K562 (cell line): ENCODE measurements around the gene BTBD16. TPM values are rescaled to one million over a fixed set of nuclear protein-coding genes. Genes with fewer than 3 reads are reported as not detected.
A peak's percentile ranks its signal among the peaks of the same experiment; 100 is the strongest.

Experiments used
- ATAC-seq: fragments of 200-7000 bp; cut with Tn5 transposase; 3 replicates; pipeline ENCODE4 v1.9.1; 2020; ENCODE audit warnings: moderate library complexity
- BruUV-seq: library from RNA; stranded (reverse); fragments of 400-500 nt; replicated peaks from 2 replicates; lab custom pipeline; 2021; lab: Mats Ljungman, UMichigan
- CTCF ChIA-PET: fragments of 300-600 bp; formaldehyde crosslinking; extraction: SDS; loops from one replicate; lab custom pipeline; 2021; ENCODE audit warnings: low intra/inter-chr PET ratio; lab: Yijun Ruan, JAX
- POLR2A ChIA-PET: fragments of 300-600, 350-650 bp; sonication (Branson Sonifier 250); formaldehyde crosslinking; extraction: SDS; loops from one replicate; lab custom pipeline; 2021; ENCODE audit warnings: antibody characterized with exemption, inconsistent platforms; lab: Yijun Ruan, JAX
- DNase-seq, 4 experiments: peaks; one replicate each; pipeline versions ENCODE4 v3.0.0 to v3.0.0-alpha.2; 2011 to 2018; ENCODE audit warnings: low spot score in 3 of 4, mixed read lengths in 3 of 4; ENCODE audit errors: extremely low read depth in 1 of 4
- FAIRE-seq: peaks from 2 replicates; lab custom pipeline; 2011; peaks lifted over from hg19 to GRCh38; lab: Jason Lieb, UNC
- H2AFZ ChIP-seq: 2 replicates; pipeline ENCODE4 v1.6.0; 2011; ENCODE audit warnings: low read depth, low read length, control low read depth, inconsistent platforms
- H3K27ac ChIP-seq: fragments of 200-600 bp; 3 replicates; pipeline ENCODE4 v1.8.0; 2011; ENCODE audit warnings: low read depth, mild to moderate bottlenecking, control low read depth, inconsistent platforms, low read length, moderate library complexity, mixed read lengths; ENCODE audit errors: extremely low read depth
- H3K27me3 ChIP-seq, 2 experiments: fragments of 300-600 bp in 1 of 2; 2 replicates in 1 of 2; 3 replicates in 1 of 2; pipeline versions ENCODE4 v1.6.0 to v1.8.0; 2011; ENCODE audit warnings: inconsistent platforms in 2 of 2, low read length in 2 of 2, mild to moderate bottlenecking in 1 of 2, mixed read lengths in 1 of 2, moderate library complexity in 1 of 2; ENCODE audit not compliant: control insufficient read depth in 2 of 2, insufficient read depth in 2 of 2
- H3K36me3 ChIP-seq: fragments of 300-600 bp; 3 replicates; pipeline ENCODE4 v1.8.0; 2011; ENCODE audit warnings: mild to moderate bottlenecking, low read length, inconsistent platforms; ENCODE audit not compliant: control insufficient read depth, insufficient read depth
- H3K4me1 ChIP-seq, 2 experiments: fragments of 200-600 bp in 1 of 2; replicated peaks in 1 of 2; 2 replicates in 1 of 2; 3 replicates in 1 of 2; pipeline versions ENCODE4 v1.5.1 to v1.8.0; 2011; ENCODE audit warnings: inconsistent platforms in 2 of 2, low read length in 2 of 2, mild to moderate bottlenecking in 1 of 2, mixed read lengths in 1 of 2, moderate library complexity in 1 of 2; ENCODE audit not compliant: control insufficient read depth in 2 of 2, insufficient read depth in 2 of 2
- H3K4me2 ChIP-seq: 2 replicates; pipeline ENCODE4 v1.6.1; 2011; ENCODE audit warnings: low read length, control low read depth, inconsistent platforms, mixed read lengths; ENCODE audit not compliant: insufficient read depth
- H3K4me3 ChIP-seq: fragments of 200-600 bp; sonication (generic), shearing (Covaris generic); 2 replicates; pipeline ENCODE4 v1.5.1; 2016; ENCODE audit warnings: control low read depth, inconsistent platforms
- H3K79me2 ChIP-seq: fragments of 200-600 bp; 3 replicates; pipeline ENCODE4 v1.8.0; 2011; ENCODE audit warnings: low read length, inconsistent platforms; ENCODE audit not compliant: control insufficient read depth, insufficient read depth
- H3K9ac ChIP-seq, 2 experiments: 2 replicates each; pipeline versions ENCODE4 v1.6.0 to v1.6.1; 2011; ENCODE audit warnings: low read depth in 2 of 2, low read length in 2 of 2, control low read depth in 1 of 2, inconsistent platforms in 1 of 2, mild to moderate bottlenecking in 1 of 2, mixed read lengths in 1 of 2; ENCODE audit not compliant: insufficient read depth in 1 of 2
- H3K9me1 ChIP-seq: one replicate; pipeline ENCODE4 v1.6.0; 2011; ENCODE audit warnings: inconsistent platforms, mild to moderate bottlenecking, low read length, moderate library complexity; ENCODE audit not compliant: control insufficient read depth, insufficient read depth
- H3K9me3 ChIP-seq: replicated peaks from 2 replicates; pipeline ENCODE4 v1.5.1; 2011; ENCODE audit warnings: low read depth, low read length, inconsistent platforms; ENCODE audit not compliant: control insufficient read depth, insufficient read depth
- H4K20me1 ChIP-seq: replicated peaks from 2 replicates; pipeline ENCODE4 v1.6.1; 2011; ENCODE audit warnings: low read length, inconsistent platforms, mixed read lengths; ENCODE audit not compliant: control insufficient read depth, insufficient read depth
- EZH2 ChIP-seq: IDR thresholded peaks from 2 replicates; pipeline ENCODE4 v1.6.1; 2012; ENCODE audit warnings: low read depth, mild to moderate bottlenecking, inconsistent platforms, low read length, borderline replicate concordance
- HMG20B ChIP-seq: fragments of 250-450 bp; sonication (Bioruptor Pico); IDR thresholded peaks from 2 replicates; pipeline ENCODE4 v1.5.0; 2021; ENCODE audit warnings: mild to moderate bottlenecking
- POLR2B ChIP-seq: fragments of 450-650 bp; IDR thresholded peaks from 2 replicates; pipeline ENCODE4 v1.6.1; 2018; ENCODE audit warnings: low read depth; ENCODE audit not compliant: partially characterized antibody
- RBM25 ChIP-seq: fragments of 200-400 bp; formaldehyde crosslinking; IDR thresholded peaks from 2 replicates; pipeline ENCODE4 v1.6.1; 2018; ENCODE audit warnings: low read length, low read depth, moderate library complexity; ENCODE audit not compliant: severe bottlenecking
- SRSF3 ChIP-seq: fragments of 200-400 bp; formaldehyde crosslinking; IDR thresholded peaks from 2 replicates; pipeline ENCODE4 v1.6.1; 2016; ENCODE audit warnings: mild to moderate bottlenecking, low read length, moderate library complexity; ENCODE audit not compliant: insufficient read depth
- ZNF449 ChIP-seq: fragments of 250-450 bp; sonication (Bioruptor Pico); IDR thresholded peaks from 2 replicates; pipeline ENCODE4 v1.8.0; 2022; ENCODE audit warnings: moderate library complexity, mild to moderate bottlenecking, inconsistent platforms
- ZNF695 ChIP-seq: fragments of 450-650 bp; formaldehyde crosslinking; IDR thresholded peaks from 2 replicates; pipeline ENCODE4 v1.4.0; 2020; ENCODE audit warnings: mild to moderate bottlenecking, moderate library complexity
- WGBS: fragments of 100-300 bp; shearing (Covaris generic); methylation state at CpG from one replicate; pipeline ENCODE4 v1.1.6; 2016; ENCODE audit warnings: low coverage, mixed read lengths; ENCODE audit not compliant: insufficient coverage; ENCODE audit errors: missing lambda C conversion rate; 5-methylcytosine and 5-hydroxymethylcytosine counted together
- in situ Hi-C: fragments of 300-500 bp; cut with MboI; formaldehyde crosslinking; loops from 4 replicates; pipeline ENCODE4 v1.15.0; 2018; ENCODE audit warnings: inconsistent platforms, mixed read lengths
- intact Hi-C: fragments of 100-400 bp; cut with micrococcal nuclease; formaldehyde crosslinking; loops from 2 replicates; pipeline ENCODE4 v1.14.2; 2022
- polyA plus RNA-seq, 8 experiments: library from polyadenylated mRNA; depleted of rRNA in 4 of 8; stranded (reverse) in 5 of 8; unstranded in 3 of 8; fragments of >200 nt; fragmentation: Nextera tagmentation in 2 of 8; fragmentation: Illumina TruSeq in 1 of 8; extraction: Ambion mirVana in 2 of 8; extraction: Trizol in 1 of 8; gene quantifications; 2 replicates each; pipeline versions ENCODE4 v1.2.1 to v1.2.3, GENCODE V29; 2011 to 2014; ENCODE audit warnings: inconsistent platforms in 1 of 8, missing spikeins in 1 of 8
- total RNA-seq, 7 experiments: library from RNA; depleted of rRNA in 6 of 7; stranded (reverse); fragments of >200 nt in 6 of 7; fragmentation: Illumina TruSeq in 2 of 7; extraction: Trizol in 2 of 7; gene quantifications; 2 replicates each; pipeline versions ENCODE4 v1.2.1 to v1.2.3, GENCODE V29; 2011 to 2021; ENCODE audit warnings: low replicate concordance in 1 of 7

Gene BTBD16
- total and polyA plus RNA-seq, 9 of the 15 experiments (the other 6 are each of a cell fraction or from before 2014, with no cell fraction given), result 0.11 TPM; not detected in 8

- Histone ChIP-seq H3K79me2 (no peaks in the 10 kb centered on the region), H3K27me3 (no peaks in the 10 kb centered on the region; a peak in 1 of 5 replicates), H3K9ac (no peak overlapping the region), H3K9me1 (no peaks in the 10 kb centered on the region), H3K9me3 (no peaks in the 10 kb centered on the region), H3K4me1 (no peaks in the 10 kb centered on the region), H3K27ac (no peak overlapping the region), H3K4me3 (no peak overlapping the region), H2AFZ (no peak overlapping the region), H3K4me2 (no peak overlapping the region), H3K36me3 (no peaks in the 10 kb centered on the region), H4K20me1 (no peaks in the 10 kb centered on the region)
- no TSS peak for BruUV-seq
- DNase-seq (no peak), FAIRE-seq (no peak), ATAC-seq (no peak)
- TF ChIP-seq ZNF449 (no peak), SRSF3 (no peak), EZH2 (no peak), POLR2B (no peak), HMG20B (CRISPR knock-in tag) (no peak)
- POLR2A ChIA-PET, result no interaction called here
- WGBS, result 0% methylated on average over 4 of the region's 4 CpGs
- in situ Hi-C loops (no loop called here), intact Hi-C loops (no loop called here)
- CTCF ChIA-PET, result no interaction called here
Measured at GRCh38 chr10:122259075-122259466, 12.0 kb upstream of the BTBD16 start.

GRCh38 chr10:122261584-122261983 lies 9.5 kb upstream of the BTBD16 start:
- no peaks in the 10 kb centered on the region for H3K9me3 ChIP-seq
- DNase-seq (no peak), FAIRE-seq (no peak), ATAC-seq (no peak)
- ChIA-PET POLR2A (no interaction called here), CTCF (no interaction called here)
- H2AFZ ChIP-seq, result no peak overlapping the region
- BruUV-seq, result no TSS peak
- H4K20me1 ChIP-seq, result no peaks in the 10 kb centered on the region
- no peaks in the 10 kb centered on the region for H3K27me3 ChIP-seq
- H3K9ac ChIP-seq, result no peak overlapping the region
- H3K36me3 ChIP-seq, result no peaks in the 10 kb centered on the region
- in situ Hi-C loops (no loop called here), intact Hi-C loops (loop anchor here (10.0 kb wide), 1 partner anchor 117 kb away; no protein-coding TSS in a partner anchor)
- H3K9me1 ChIP-seq, result no peaks in the 10 kb centered on the region
- no peak overlapping the region for H3K4me3 ChIP-seq
- TF ChIP-seq RBM25 (peak; percentile 33), ZNF695 (CRISPR knock-in tag) (no peak)
- H3K79me2 ChIP-seq, result no peaks in the 10 kb centered on the region
- H3K4me2 ChIP-seq, result no peak overlapping the region
- 0% methylated on average over 1 of the region's 1 CpG for WGBS
- H3K27ac ChIP-seq, result no peak overlapping the region
- H3K4me1 ChIP-seq, result no peaks in the 10 kb centered on the region
